ENCODE results near the gene BNIP3. TPM values are rescaled to one million over a fixed set of nuclear protein-coding genes. Genes with fewer than 3 reads are reported as not detected.
A peak's percentile ranks its signal among the peaks of the same experiment; 100 is the strongest.

BNIP3 gene
- polyA plus RNA-seq, 3 donors: 3.2 to 7.2 (median 4.6) TPM

DNA sequence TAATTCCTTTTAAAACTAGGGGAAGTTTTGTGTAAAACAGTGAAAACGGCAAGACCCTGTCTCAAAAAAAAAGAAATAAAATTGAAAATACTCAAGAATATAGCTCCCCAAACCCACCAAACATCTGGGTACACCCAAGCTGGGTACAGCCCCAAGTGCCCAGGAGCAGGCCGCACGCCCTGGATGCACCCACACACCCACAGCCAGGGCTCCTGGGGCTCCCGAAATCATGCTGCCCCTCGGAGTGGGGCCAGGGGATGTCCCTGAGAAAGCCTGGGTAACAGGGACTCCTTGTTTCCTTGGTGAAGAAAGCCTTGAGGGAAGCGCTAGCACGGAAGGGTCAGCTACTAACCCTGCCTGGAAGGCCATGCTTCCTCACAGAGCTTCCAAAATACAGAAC, 10.1 kb downstream of the BNIP3 start:
- H3K4me1 Mint-ChIP-seq: no peaks in the 10 kb centered on the region

GRCh38 chr10:131970946-131971345, 10.8 kb downstream of the BNIP3 start:
- Mint-ChIP-seq H3K4me3 (no peak overlapping the region), H3K27ac (no peak overlapping the region), H3K27me3 (ENCODE audit: low read depth in 3 of 3) (peaks cover 0 to 2% (median 2%) of the 10 kb centered on the region in 3 donors), H3K36me3 (peaks cover 31 to 45% of the 10 kb centered on the region in 2 donors), H3K4me1 (no peaks in the 10 kb centered on the region), H3K9me3 (no peaks in the 10 kb centered on the region)
- no peaks in the 10 kb centered on the region for H3K27me3 ChIP-seq (ENCODE audit: control insufficient read depth in 2 of 2, insufficient read depth in 2 of 2, low read length in 2 of 2)
- TF ChIP-seq, protein P1, sequence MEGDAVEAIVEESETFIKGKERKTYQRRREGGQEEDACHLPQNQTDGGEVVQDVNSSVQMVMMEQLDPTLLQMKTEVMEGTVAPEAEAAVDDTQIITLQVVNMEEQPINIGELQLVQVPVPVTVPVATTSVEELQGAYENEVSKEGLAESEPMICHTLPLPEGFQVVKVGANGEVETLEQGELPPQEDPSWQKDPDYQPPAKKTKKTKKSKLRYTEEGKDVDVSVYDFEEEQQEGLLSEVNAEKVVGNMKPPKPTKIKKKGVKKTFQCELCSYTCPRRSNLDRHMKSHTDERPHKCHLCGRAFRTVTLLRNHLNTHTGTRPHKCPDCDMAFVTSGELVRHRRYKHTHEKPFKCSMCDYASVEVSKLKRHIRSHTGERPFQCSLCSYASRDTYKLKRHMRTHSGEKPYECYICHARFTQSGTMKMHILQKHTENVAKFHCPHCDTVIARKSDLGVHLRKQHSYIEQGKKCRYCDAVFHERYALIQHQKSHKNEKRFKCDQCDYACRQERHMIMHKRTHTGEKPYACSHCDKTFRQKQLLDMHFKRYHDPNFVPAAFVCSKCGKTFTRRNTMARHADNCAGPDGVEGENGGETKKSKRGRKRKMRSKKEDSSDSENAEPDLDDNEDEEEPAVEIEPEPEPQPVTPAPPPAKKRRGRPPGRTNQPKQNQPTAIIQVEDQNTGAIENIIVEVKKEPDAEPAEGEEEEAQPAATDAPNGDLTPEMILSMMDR (IDR thresholded peaks at IDR 0.05): no peak
- H3K4me1 ChIP-seq (ENCODE audit: control insufficient read depth in 1 of 2, insufficient read depth in 2 of 2, low read length in 2 of 2): no peaks in the 10 kb centered on the region
- 97% methylated on average over 18 of the region's 18 CpGs for WGBS (ENCODE audit: insufficient coverage)
- no peaks in the 10 kb centered on the region for H4K20me1 ChIP-seq (ENCODE audit: insufficient read depth, low read length)
- H3K4me2 ChIP-seq (replicated peaks; ENCODE audit: extremely low read depth, low read length, poor library complexity, severe bottlenecking): no peak overlapping the region
- peaks cover 9 to 23% of the 10 kb centered on the region in 2 donors for H3K36me3 ChIP-seq (replicated peaks in 1 of 2; ENCODE audit: control insufficient read depth in 1 of 2, insufficient read depth in 2 of 2, low read length in 2 of 2)
- intact Hi-C loops (cut with micrococcal nuclease): no loop called here
- DNase-seq: no peak
- no peaks in the 10 kb centered on the region for H3K79me2 ChIP-seq (ENCODE audit: insufficient read depth, low read length)
- no peak overlapping the region for H3K27ac ChIP-seq (ENCODE audit: low read depth in 1 of 2, low read length in 2 of 2)
- H3K4me3 ChIP-seq (replicated peaks in 1 of 3; ENCODE audit: low read depth in 2 of 3, low read length in 3 of 3): no peak overlapping the region
- H3K9me3 ChIP-seq (replicated peaks in 1 of 2; ENCODE audit: control insufficient read depth in 1 of 2, insufficient read depth in 1 of 2, low read length in 2 of 2): no peaks in the 10 kb centered on the region
- H3K9ac ChIP-seq (ENCODE audit: insufficient read depth, low read length, poor library complexity, severe bottlenecking): no peak overlapping the region
- H2AFZ ChIP-seq (ENCODE audit: insufficient read depth, low read depth, low read length, poor library complexity, severe bottlenecking): no peak overlapping the region

More for the DNA sequence above, 10.1 kb downstream of the BNIP3 start:
- 100% methylated on average over 4 of the region's 7 CpGs for WGBS (ENCODE audit: insufficient coverage)
- Histone ChIP-seq H3K27me3 (ENCODE audit: control insufficient read depth in 2 of 2, insufficient read depth in 2 of 2, low read length in 2 of 2) (no peaks in the 10 kb centered on the region), H3K9me3 (replicated peaks in 1 of 2; ENCODE audit: control insufficient read depth in 1 of 2, insufficient read depth in 1 of 2, low read length in 2 of 2) (no peaks in the 10 kb centered on the region), H3K4me3 (replicated peaks in 1 of 3; ENCODE audit: low read depth in 2 of 3, low read length in 3 of 3) (no peak overlapping the region), H2AFZ (ENCODE audit: insufficient read depth, low read depth, low read length, poor library complexity, severe bottlenecking) (no peak overlapping the region), H3K4me2 (replicated peaks; ENCODE audit: extremely low read depth, low read length, poor library complexity, severe bottlenecking) (no peak overlapping the region), H3K9ac (ENCODE audit: insufficient read depth, low read length, poor library complexity, severe bottlenecking) (no peak overlapping the region), H3K79me2 (ENCODE audit: insufficient read depth, low read length) (no peaks in the 10 kb centered on the region), H3K27ac (ENCODE audit: low read depth in 1 of 2, low read length in 2 of 2) (no peak overlapping the region), H3K4me1 (ENCODE audit: control insufficient read depth in 1 of 2, insufficient read depth in 2 of 2, low read length in 2 of 2) (no peaks in the 10 kb centered on the region), H4K20me1 (ENCODE audit: insufficient read depth, low read length) (no peaks in the 10 kb centered on the region), H3K36me3 (replicated peaks in 1 of 2; ENCODE audit: control insufficient read depth in 1 of 2, insufficient read depth in 2 of 2, low read length in 2 of 2) (peaks cover 9 to 23% of the 10 kb centered on the region in 2 donors)
- peaks cover 28 to 42% of the 10 kb centered on the region in 2 donors for H3K36me3 Mint-ChIP-seq
- peaks cover 0 to 4% (median 2%) of the 10 kb centered on the region in 3 donors for H3K27me3 Mint-ChIP-seq (ENCODE audit: low read depth in 3 of 3)
- intact Hi-C loops (cut with micrococcal nuclease): no loop called here
- no peak overlapping the region for H3K4me3 Mint-ChIP-seq
- TF ChIP-seq, protein P1 (IDR thresholded peaks at IDR 0.05): no peak
- peaks cover 0 to 2% (median 0%) of the 10 kb centered on the region in 7 donors for H3K9me3 Mint-ChIP-seq
- no peak for DNase-seq
- H3K27ac Mint-ChIP-seq: peak overlapping the region in 1 of 7 donors; percentile 9

All from CD14-positive monocyte (primary cell).